Fibroblast of mammary gland (primary cell): ENCODE data around the gene GMCL1.

Source experiments
- DNase-seq: peaks from one replicate; pipeline ENCODE4 v3.0.0-alpha.2; 2010; ENCODE audit warnings: low read depth
- H3K4me3 ChIP-seq: 2 replicates; pipeline ENCODE4 v1.5.1; 2011; ENCODE audit warnings: low read depth, mild to moderate bottlenecking, low read length, moderate library complexity; ENCODE audit not compliant: control insufficient read depth
- CTCF ChIP-seq: conservative IDR thresholded peaks from 2 replicates; pipeline ENCODE4 v1.5.1; 2011; ENCODE audit warnings: low read depth, low read length, inconsistent platforms; ENCODE audit not compliant: control insufficient read depth, insufficient read depth

Gene GMCL1

GRCh38 chr2:69911985-69912563 lies 82.6 kb downstream of the GMCL1 start:
- peak; percentile 57 for TF ChIP-seq CTCF
- no peak overlapping the region for H3K4me3 ChIP-seq
- peak; percentile 65 for DNase-seq

GRCh38 chr2:69914164-69914949 lies 84.9 kb downstream of the GMCL1 start:
- TF ChIP-seq CTCF: no peak
- DNase-seq: peak; percentile 100
- H3K4me3 ChIP-seq: peak overlapping the region; percentile 65

- H3K4me3 ChIP-seq: peak within 1 kb of the TSS; percentile 70
- TF ChIP-seq CTCF: no peak
- DNase-seq: no peak
Measured at GRCh38 chr2:69914950-69915945, 85.8 kb downstream of the GMCL1 start, which contains the start of gene MXD1. TSS of gene MXD1 (plus strand) at chr2:69915109. CDS start at chr2:69915331, 222 bp downstream.

- peak overlapping the region; percentile 70 for H3K4me3 ChIP-seq
- no peak for TF ChIP-seq CTCF
- DNase-seq: no peak
Measured at GRCh38 chr2:69916106-69916505, 86.6 kb downstream of the GMCL1 start.

GRCh38 chr2:69917852-69918251 lies 88.4 kb downstream of the GMCL1 start:
- TF ChIP-seq CTCF: no peak
- peak; percentile 88 for DNase-seq
- H3K4me3 ChIP-seq: no peak overlapping the region

GRCh38 chr2:69918401-69918800 lies 88.9 kb downstream of the GMCL1 start:
- H3K4me3 ChIP-seq: no peak overlapping the region
- DNase-seq: no peak
- TF ChIP-seq CTCF: no peak
